ENCODE results near the gene STARD3. TPM values are rescaled to one million over a fixed set of nuclear protein-coding genes. Genes with fewer than 3 reads are reported as not detected.

Gene STARD3
- total and polyA plus RNA-seq, 3 experiments from 2014 or later = 44.5 to 74.1 (median 71.4) TPM

- H3K27ac Mint-ChIP-seq = peak overlapping the region; percentile 92 to 98 (median 96)
- POLR2A ChIA-PET = interaction anchor here (0.6 kb wide), 1 partner anchor 43 kb away, joined by 9 read pairs; no protein-coding TSS in a partner anchor
- peaks cover 2% of the 10 kb centered on the region for H3K36me3 ChIP-seq (ENCODE audit: insufficient read depth, low read length)
- H3K27ac ChIP-seq (ENCODE audit: low read depth, low read length) = no peak overlapping the region
- peaks cover 10 to 18% (median 12%) of the 10 kb centered on the region in 3 donors for H3K36me3 Mint-ChIP-seq
- H3K9me3 Mint-ChIP-seq = no peaks in the 10 kb centered on the region
- H3K27me3 ChIP-seq (ENCODE audit: insufficient read depth, low read length, poor library complexity, severe bottlenecking) = no peaks in the 10 kb centered on the region
- peaks cover 67% of the 10 kb centered on the region for H3K4me1 ChIP-seq (ENCODE audit: insufficient read depth, low read length)
- peak overlapping the region in 4 of 7 donors; percentile 47 to 79 (median 62) for H3K4me3 Mint-ChIP-seq
- CTCF ChIA-PET = interaction anchor here (0.9 to 3.2 kb wide), 8 partner anchors 9 to 76 kb away, joined by 3 to 21 read pairs (median 6); partner anchors contain the start of genes PGAP3 and PNMT
- peaks cover 63 to 74% (median 67%) of the 10 kb centered on the region in 3 donors for H3K4me1 Mint-ChIP-seq
- DNase-seq = no peak
- no peaks in the 10 kb centered on the region for H3K9me3 ChIP-seq (ENCODE audit: low read length)
- H3K4me3 ChIP-seq (ENCODE audit: low read length) = no peak overlapping the region
- no peaks in the 10 kb centered on the region for H3K27me3 Mint-ChIP-seq
These were observed 41.6 kb downstream of the STARD3 start for GRCh38 chr17:39678340-39679116.

GRCh38 chr17:39679521-39680192 lies 42.7 kb downstream of the STARD3 start:
- Mint-ChIP-seq H3K27ac (peak overlapping the region; percentile 92 to 98 (median 96)), H3K36me3 (peaks cover 10 to 27% (median 12%) of the 10 kb centered on the region in 3 donors), H3K4me1 (peaks cover 63 to 74% (median 67%) of the 10 kb centered on the region in 3 donors), H3K27me3 (no peaks in the 10 kb centered on the region), H3K4me3 (peak overlapping the region; percentile 18 to 79 (median 62)), H3K9me3 (no peaks in the 10 kb centered on the region)
- DNase-seq = peak; percentile 15 to 66 (median 53)
- Histone ChIP-seq H3K9me3 (ENCODE audit: low read length) (no peaks in the 10 kb centered on the region), H3K27me3 (ENCODE audit: insufficient read depth, low read length, poor library complexity, severe bottlenecking) (no peaks in the 10 kb centered on the region), H3K4me3 (ENCODE audit: low read length) (peak overlapping the region; percentile 24), H3K36me3 (ENCODE audit: insufficient read depth, low read length) (peaks cover 4% of the 10 kb centered on the region), H3K4me1 (ENCODE audit: insufficient read depth, low read length) (peaks cover 67% of the 10 kb centered on the region), H3K27ac (ENCODE audit: low read depth, low read length) (peak overlapping the region; percentile 41)
- POLR2A ChIA-PET = interaction anchor here (0.5 kb wide), 1 partner anchor 12 kb away, joined by 3 read pairs; no protein-coding TSS in a partner anchor
- CTCF ChIA-PET = interaction anchor here (1.2 to 3.2 kb wide), 7 partner anchors 8 to 58 kb away, joined by 4 to 21 read pairs (median 6); partner anchors contain the start of genes PGAP3 and PNMT

- Mint-ChIP-seq H3K27me3 (no peaks in the 10 kb centered on the region), H3K36me3 (peaks cover 13 to 44% (median 17%) of the 10 kb centered on the region in 3 donors), H3K4me3 (peak overlapping the region in 1 of 7 donors; percentile 4), H3K27ac (peak overlapping the region in 5 of 8 donors; percentile 38 to 87 (median 70)), H3K9me3 (no peaks in the 10 kb centered on the region), H3K4me1 (peaks cover 51 to 64% (median 57%) of the 10 kb centered on the region in 3 donors)
- Histone ChIP-seq H3K36me3 (ENCODE audit: insufficient read depth, low read length) (peaks cover 4% of the 10 kb centered on the region), H3K27ac (ENCODE audit: low read depth, low read length) (no peak overlapping the region), H3K4me3 (ENCODE audit: low read length) (no peak overlapping the region), H3K4me1 (ENCODE audit: insufficient read depth, low read length) (peaks cover 38% of the 10 kb centered on the region), H3K9me3 (ENCODE audit: low read length) (no peaks in the 10 kb centered on the region), H3K27me3 (ENCODE audit: insufficient read depth, low read length, poor library complexity, severe bottlenecking) (no peaks in the 10 kb centered on the region)
- ChIA-PET CTCF (interaction anchor here (1.9 kb wide), 1 partner anchor 15 kb away, joined by 7 read pairs; the partner anchor contains the start of gene PNMT), POLR2A (interaction anchor here (1.3 kb wide), 1 partner anchor 25 kb away, joined by 3 read pairs; no protein-coding TSS in a partner anchor)
- DNase-seq = no peak
These were observed 46.5 kb downstream of the STARD3 start for GRCh38 chr17:39683295-39683939.

- peaks cover 12 to 44% (median 17%) of the 10 kb centered on the region in 3 donors for H3K36me3 Mint-ChIP-seq
- no peak overlapping the region for H3K4me3 ChIP-seq (ENCODE audit: low read length)
- H3K27me3 Mint-ChIP-seq = no peaks in the 10 kb centered on the region
- peaks cover 35% of the 10 kb centered on the region for H3K4me1 ChIP-seq (ENCODE audit: insufficient read depth, low read length)
- peaks cover 4% of the 10 kb centered on the region for H3K36me3 ChIP-seq (ENCODE audit: insufficient read depth, low read length)
- H3K27ac Mint-ChIP-seq = no peak overlapping the region
- POLR2A ChIA-PET = interaction anchor here (1.3 kb wide), 1 partner anchor 26 kb away, joined by 3 read pairs; no protein-coding TSS in a partner anchor
- no peak for DNase-seq
- H3K27ac ChIP-seq (ENCODE audit: low read depth, low read length) = no peak overlapping the region
- H3K9me3 Mint-ChIP-seq = no peaks in the 10 kb centered on the region
- H3K27me3 ChIP-seq (ENCODE audit: insufficient read depth, low read length, poor library complexity, severe bottlenecking) = no peaks in the 10 kb centered on the region
- H3K4me1 Mint-ChIP-seq = peaks cover 46 to 61% (median 53%) of the 10 kb centered on the region in 3 donors
- peak overlapping the region in 1 of 7 donors; percentile 67 for H3K4me3 Mint-ChIP-seq
- CTCF ChIA-PET = interaction anchor here (1.0 to 1.5 kb wide), 2 partner anchors 17 to 63 kb away, joined by 4 read pairs; partner anchors contain the start of gene PNMT
- no peaks in the 10 kb centered on the region for H3K9me3 ChIP-seq (ENCODE audit: low read length)
These were observed 47.6 kb downstream of the STARD3 start for GRCh38 chr17:39684369-39685192.

- Histone ChIP-seq H3K27me3 (ENCODE audit: insufficient read depth, low read length, poor library complexity, severe bottlenecking) (no peaks in the 10 kb centered on the region), H3K27ac (ENCODE audit: low read depth, low read length) (peak overlapping the region; percentile 78), H3K4me1 (ENCODE audit: insufficient read depth, low read length) (peaks cover 16% of the 10 kb centered on the region), H3K9me3 (ENCODE audit: low read length) (no peaks in the 10 kb centered on the region), H3K36me3 (ENCODE audit: insufficient read depth, low read length) (peaks cover 4% of the 10 kb centered on the region), H3K4me3 (ENCODE audit: low read length) (peak overlapping the region; percentile 88)
- Mint-ChIP-seq H3K36me3 (peaks cover 10 to 37% (median 15%) of the 10 kb centered on the region in 3 donors), H3K4me3 (peak overlapping the region; percentile 96 to 99 (median 97)), H3K9me3 (no peaks in the 10 kb centered on the region), H3K4me1 (peaks cover 30 to 41% (median 35%) of the 10 kb centered on the region in 3 donors), H3K27me3 (no peaks in the 10 kb centered on the region), H3K27ac (peak overlapping the region; percentile 66 to 98 (median 97))
- no peak for DNase-seq
- POLR2A ChIA-PET = interaction anchor here (1.2 to 1.9 kb wide), 2 partner anchors 11 to 19 kb away, joined by 5 to 6 read pairs; partner anchors contain the start of gene PNMT
- CTCF ChIA-PET = interaction anchor here (1.1 to 2.3 kb wide), 6 partner anchors 10 to 66 kb away, joined by 3 to 11 read pairs (median 7); partner anchors contain the start of gene PNMT
These were observed 50.2 kb downstream of the STARD3 start for GRCh38 chr17:39687101-39687545.

GRCh38 chr17:39687546-39688474 lies 50.9 kb downstream of the STARD3 start, which contains the start of gene PGAP3:
Gene PGAP3 (minus strand): TSS chr17:39688057. CDS start chr17:39688014, 43 bp downstream.
- H3K4me1 Mint-ChIP-seq = peaks cover 30 to 36% (median 31%) of the 10 kb centered on the region in 3 donors
- peak; percentile 74 to 89 (median 82) for DNase-seq
- Histone ChIP-seq H3K4me1 (ENCODE audit: insufficient read depth, low read length) (peaks cover 16% of the 10 kb centered on the region), H3K27ac (ENCODE audit: low read depth, low read length) (peak within 1 kb of the TSS; percentile 78), H3K36me3 (ENCODE audit: insufficient read depth, low read length) (peaks cover 4% of the 10 kb centered on the region), H3K4me3 (ENCODE audit: low read length) (peak within 1 kb of the TSS; percentile 88), H3K9me3 (ENCODE audit: low read length) (no peaks in the 10 kb centered on the region), H3K27me3 (ENCODE audit: insufficient read depth, low read length, poor library complexity, severe bottlenecking) (no peaks in the 10 kb centered on the region)
- peak within 1 kb of the TSS; percentile 96 to 99 (median 97) for H3K4me3 Mint-ChIP-seq
- H3K27me3 Mint-ChIP-seq = no peaks in the 10 kb centered on the region
- ChIA-PET CTCF (interaction anchor here (1.0 to 2.3 kb wide), 10 partner anchors 8 to 99 kb away, joined by 3 to 11 read pairs (median 6); partner anchors contain the start of gene PNMT), POLR2A (interaction anchor here (0.6 to 1.9 kb wide), 5 partner anchors 12 to 238 kb away, joined by 3 to 6 read pairs (median 4); partner anchors contain the start of genes ERBB2 and PNMT)
- H3K9me3 Mint-ChIP-seq = no peaks in the 10 kb centered on the region
- H3K36me3 Mint-ChIP-seq = peaks cover 10 to 32% (median 10%) of the 10 kb centered on the region in 3 donors
- H3K27ac Mint-ChIP-seq = peak within 1 kb of the TSS; percentile 95 to 99 (median 97)

Data from CD8-positive, alpha-beta memory T cell (primary cell).